ENCODE results near the gene LRCH4. TPM values are rescaled to one million over a fixed set of nuclear protein-coding genes. Genes with fewer than 3 reads are reported as not detected.
A peak's percentile ranks its signal among the peaks of the same experiment; 100 is the strongest.

LRCH4 gene
- total and polyA plus RNA-seq, 2 of the 13 experiments (the other 11 are each of a cell fraction or from before 2014, with no cell fraction given) = 7.0 to 9.3 TPM

DNA sequence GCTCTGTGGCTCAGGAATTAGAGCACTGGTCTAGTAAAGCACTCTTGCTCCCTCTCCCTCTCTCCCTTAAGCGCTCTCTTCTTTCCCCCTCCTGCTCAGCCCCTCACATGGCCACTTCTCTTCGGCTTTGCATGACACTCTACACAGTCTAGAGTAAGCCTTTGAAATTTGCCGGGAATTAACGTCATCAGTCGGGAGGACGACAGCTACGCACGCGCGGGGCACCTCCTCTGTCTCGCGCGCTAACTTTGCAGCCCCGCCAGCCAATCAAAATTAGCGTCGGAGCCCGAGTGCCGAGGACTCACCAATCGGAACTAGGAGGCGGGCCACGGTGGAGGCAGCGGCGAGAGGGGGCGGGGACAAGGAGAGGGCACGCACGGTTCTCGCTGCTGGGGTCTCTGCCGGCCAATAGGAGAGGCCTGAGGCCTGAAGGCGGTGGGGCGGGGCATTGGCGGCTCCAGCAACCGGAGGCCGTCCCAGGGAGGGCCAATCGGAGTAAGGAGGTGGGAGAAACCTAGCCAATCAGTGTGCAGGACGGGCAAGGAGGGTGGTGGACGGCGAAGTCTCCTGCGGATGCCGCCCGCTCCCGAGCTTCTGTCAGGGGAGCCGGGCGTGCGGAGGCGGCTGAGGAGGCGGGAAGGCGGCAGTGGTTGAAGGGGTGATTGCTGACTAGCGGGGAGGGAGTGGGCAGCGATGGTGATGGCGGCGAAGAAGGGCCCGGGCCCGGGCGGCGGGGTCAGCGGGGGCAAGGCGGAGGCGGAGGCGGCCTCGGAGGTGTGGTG is 47.1 kb downstream of the LRCH4 start, which contains the start of gene AGFG2 (continued):
- TF ChIP-seq, protein P1, sequence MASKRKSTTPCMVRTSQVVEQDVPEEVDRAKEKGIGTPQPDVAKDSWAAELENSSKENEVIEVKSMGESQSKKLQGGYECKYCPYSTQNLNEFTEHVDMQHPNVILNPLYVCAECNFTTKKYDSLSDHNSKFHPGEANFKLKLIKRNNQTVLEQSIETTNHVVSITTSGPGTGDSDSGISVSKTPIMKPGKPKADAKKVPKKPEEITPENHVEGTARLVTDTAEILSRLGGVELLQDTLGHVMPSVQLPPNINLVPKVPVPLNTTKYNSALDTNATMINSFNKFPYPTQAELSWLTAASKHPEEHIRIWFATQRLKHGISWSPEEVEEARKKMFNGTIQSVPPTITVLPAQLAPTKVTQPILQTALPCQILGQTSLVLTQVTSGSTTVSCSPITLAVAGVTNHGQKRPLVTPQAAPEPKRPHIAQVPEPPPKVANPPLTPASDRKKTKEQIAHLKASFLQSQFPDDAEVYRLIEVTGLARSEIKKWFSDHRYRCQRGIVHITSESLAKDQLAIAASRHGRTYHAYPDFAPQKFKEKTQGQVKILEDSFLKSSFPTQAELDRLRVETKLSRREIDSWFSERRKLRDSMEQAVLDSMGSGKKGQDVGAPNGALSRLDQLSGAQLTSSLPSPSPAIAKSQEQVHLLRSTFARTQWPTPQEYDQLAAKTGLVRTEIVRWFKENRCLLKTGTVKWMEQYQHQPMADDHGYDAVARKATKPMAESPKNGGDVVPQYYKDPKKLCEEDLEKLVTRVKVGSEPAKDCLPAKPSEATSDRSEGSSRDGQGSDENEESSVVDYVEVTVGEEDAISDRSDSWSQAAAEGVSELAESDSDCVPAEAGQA (IDR thresholded peaks at IDR 0.05; ENCODE audit: low read depth) = no peak
- TF ChIP-seq, protein P1 (CRISPR knock-in tag; IDR thresholded peaks at IDR 0.05; ENCODE audit: borderline replicate concordance) = no peak
- TF ChIP-seq, protein P2, sequence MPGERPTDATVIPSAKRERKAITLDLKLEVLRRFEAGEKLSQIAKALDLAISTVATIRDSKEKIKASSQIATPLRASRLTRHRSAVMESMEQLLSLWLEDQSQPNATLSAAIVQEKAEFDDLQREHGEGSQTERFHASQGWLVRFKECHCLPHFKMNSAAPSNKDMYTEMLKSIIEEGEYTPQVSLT (CRISPR knock-in tag; IDR thresholded peaks at IDR 0.05; ENCODE audit: borderline replicate concordance, low read depth) = no peak
- peak; percentile 96 for TF ChIP-seq CCDC6 (CRISPR knock-in tag; IDR thresholded peaks at IDR 0.05)
- no peak for TF ChIP-seq ONECUT2 (CRISPR knock-in tag; IDR thresholded peaks at IDR 0.05)
- TF ChIP-seq NFIB (CRISPR knock-in tag; IDR thresholded peaks at IDR 0.05; ENCODE audit: borderline replicate concordance) = no peak
- no peak for TF ChIP-seq EP300 (IDR thresholded peaks at IDR 0.05; ENCODE audit: low read depth in 2 of 2, low read length in 2 of 2)
- TF ChIP-seq EP300 (CRISPR knock-in tag; IDR thresholded peaks at IDR 0.05; ENCODE audit: borderline replicate concordance) = peak; percentile 35; the same call in 1 of the 2 replicates
- no peak for TF ChIP-seq ZNF629 (CRISPR knock-in tag; conservative IDR thresholded peaks at IDR 0.05)
- no peak for TF ChIP-seq MLLT10 (CRISPR knock-in tag; IDR thresholded peaks at IDR 0.05)
- TF ChIP-seq, protein P3, sequence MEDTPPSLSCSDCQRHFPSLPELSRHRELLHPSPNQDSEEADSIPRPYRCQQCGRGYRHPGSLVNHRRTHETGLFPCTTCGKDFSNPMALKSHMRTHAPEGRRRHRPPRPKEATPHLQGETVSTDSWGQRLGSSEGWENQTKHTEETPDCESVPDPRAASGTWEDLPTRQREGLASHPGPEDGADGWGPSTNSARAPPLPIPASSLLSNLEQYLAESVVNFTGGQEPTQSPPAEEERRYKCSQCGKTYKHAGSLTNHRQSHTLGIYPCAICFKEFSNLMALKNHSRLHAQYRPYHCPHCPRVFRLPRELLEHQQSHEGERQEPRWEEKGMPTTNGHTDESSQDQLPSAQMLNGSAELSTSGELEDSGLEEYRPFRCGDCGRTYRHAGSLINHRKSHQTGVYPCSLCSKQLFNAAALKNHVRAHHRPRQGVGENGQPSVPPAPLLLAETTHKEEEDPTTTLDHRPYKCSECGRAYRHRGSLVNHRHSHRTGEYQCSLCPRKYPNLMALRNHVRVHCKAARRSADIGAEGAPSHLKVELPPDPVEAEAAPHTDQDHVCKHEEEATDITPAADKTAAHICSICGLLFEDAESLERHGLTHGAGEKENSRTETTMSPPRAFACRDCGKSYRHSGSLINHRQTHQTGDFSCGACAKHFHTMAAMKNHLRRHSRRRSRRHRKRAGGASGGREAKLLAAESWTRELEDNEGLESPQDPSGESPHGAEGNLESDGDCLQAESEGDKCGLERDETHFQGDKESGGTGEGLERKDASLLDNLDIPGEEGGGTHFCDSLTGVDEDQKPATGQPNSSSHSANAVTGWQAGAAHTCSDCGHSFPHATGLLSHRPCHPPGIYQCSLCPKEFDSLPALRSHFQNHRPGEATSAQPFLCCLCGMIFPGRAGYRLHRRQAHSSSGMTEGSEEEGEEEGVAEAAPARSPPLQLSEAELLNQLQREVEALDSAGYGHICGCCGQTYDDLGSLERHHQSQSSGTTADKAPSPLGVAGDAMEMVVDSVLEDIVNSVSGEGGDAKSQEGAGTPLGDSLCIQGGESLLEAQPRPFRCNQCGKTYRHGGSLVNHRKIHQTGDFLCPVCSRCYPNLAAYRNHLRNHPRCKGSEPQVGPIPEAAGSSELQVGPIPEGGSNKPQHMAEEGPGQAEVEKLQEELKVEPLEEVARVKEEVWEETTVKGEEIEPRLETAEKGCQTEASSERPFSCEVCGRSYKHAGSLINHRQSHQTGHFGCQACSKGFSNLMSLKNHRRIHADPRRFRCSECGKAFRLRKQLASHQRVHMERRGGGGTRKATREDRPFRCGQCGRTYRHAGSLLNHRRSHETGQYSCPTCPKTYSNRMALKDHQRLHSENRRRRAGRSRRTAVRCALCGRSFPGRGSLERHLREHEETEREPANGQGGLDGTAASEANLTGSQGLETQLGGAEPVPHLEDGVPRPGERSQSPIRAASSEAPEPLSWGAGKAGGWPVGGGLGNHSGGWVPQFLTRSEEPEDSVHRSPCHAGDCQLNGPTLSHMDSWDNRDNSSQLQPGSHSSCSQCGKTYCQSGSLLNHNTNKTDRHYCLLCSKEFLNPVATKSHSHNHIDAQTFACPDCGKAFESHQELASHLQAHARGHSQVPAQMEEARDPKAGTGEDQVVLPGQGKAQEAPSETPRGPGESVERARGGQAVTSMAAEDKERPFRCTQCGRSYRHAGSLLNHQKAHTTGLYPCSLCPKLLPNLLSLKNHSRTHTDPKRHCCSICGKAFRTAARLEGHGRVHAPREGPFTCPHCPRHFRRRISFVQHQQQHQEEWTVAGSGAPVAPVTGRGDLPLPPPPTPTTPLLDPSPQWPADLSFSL (CRISPR knock-in tag; IDR thresholded peaks at IDR 0.05) = no peak
- TF ChIP-seq, protein P4, sequence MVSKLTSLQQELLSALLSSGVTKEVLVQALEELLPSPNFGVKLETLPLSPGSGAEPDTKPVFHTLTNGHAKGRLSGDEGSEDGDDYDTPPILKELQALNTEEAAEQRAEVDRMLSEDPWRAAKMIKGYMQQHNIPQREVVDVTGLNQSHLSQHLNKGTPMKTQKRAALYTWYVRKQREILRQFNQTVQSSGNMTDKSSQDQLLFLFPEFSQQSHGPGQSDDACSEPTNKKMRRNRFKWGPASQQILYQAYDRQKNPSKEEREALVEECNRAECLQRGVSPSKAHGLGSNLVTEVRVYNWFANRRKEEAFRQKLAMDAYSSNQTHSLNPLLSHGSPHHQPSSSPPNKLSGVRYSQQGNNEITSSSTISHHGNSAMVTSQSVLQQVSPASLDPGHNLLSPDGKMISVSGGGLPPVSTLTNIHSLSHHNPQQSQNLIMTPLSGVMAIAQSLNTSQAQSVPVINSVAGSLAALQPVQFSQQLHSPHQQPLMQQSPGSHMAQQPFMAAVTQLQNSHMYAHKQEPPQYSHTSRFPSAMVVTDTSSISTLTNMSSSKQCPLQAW (CRISPR knock-in tag; IDR thresholded peaks at IDR 0.05) = peak; percentile 92
- TF ChIP-seq MED1 (CRISPR knock-in tag; IDR thresholded peaks at IDR 0.05) = 0 out of 2 replicates have a peak, but pooled peaks have one; percentile 10
- no peak for TF ChIP-seq ZFP36 (IDR thresholded peaks at IDR 0.05; ENCODE audit: borderline replicate concordance, low read depth, low read length, partially characterized antibody)

Data from HepG2 (cell line).